SK-N-SH (cell line): ENCODE results near the gene ITSN1.

Source experiments
- CTCF ChIP-seq: fragments of 200-600 bp; sonication (generic); IDR thresholded peaks from 2 replicates; pipeline ENCODE4 v1.6.1; 2017; ENCODE audit warnings: antibody characterized with exemption, mild to moderate bottlenecking, moderate library complexity
- ELF1 ChIP-seq: IDR thresholded peaks from 2 replicates; pipeline ENCODE4 v1.4.0; 2012
- ZBTB33 ChIP-seq: IDR thresholded peaks from 2 replicates; pipeline ENCODE4 v1.4.0; 2012; ENCODE audit warnings: low read depth, borderline replicate concordance

- TF ChIP-seq ZBTB33 (no peak), CTCF (no peak), ELF1 (no peak)
These were observed 16.7 kb downstream of the ITSN1 start for GRCh38 chr21:33658919-33659567.
